ENCODE results near the gene LHFPL2.

DNA sequence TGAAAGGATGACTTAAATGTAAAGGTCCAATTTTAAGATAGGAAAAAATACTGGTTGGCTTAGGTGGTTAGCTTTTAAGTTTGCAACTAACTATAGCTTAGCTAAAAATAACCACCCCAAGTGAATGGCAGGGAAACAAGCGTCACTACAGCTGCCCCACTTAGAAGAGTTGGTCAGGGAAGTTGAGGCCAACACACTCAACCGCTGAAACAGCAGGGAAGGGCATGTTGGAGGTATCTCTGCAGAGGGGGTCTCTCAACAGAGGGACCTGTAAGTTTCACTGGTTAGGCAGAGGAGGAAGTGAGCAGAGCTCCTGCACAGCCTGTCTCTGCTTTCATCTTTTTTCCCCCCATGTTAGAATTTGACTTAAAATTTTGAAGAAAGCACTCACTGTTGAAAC, 75.3 kb downstream of the LHFPL2 start:
- TF ChIP-seq, protein P1, sequence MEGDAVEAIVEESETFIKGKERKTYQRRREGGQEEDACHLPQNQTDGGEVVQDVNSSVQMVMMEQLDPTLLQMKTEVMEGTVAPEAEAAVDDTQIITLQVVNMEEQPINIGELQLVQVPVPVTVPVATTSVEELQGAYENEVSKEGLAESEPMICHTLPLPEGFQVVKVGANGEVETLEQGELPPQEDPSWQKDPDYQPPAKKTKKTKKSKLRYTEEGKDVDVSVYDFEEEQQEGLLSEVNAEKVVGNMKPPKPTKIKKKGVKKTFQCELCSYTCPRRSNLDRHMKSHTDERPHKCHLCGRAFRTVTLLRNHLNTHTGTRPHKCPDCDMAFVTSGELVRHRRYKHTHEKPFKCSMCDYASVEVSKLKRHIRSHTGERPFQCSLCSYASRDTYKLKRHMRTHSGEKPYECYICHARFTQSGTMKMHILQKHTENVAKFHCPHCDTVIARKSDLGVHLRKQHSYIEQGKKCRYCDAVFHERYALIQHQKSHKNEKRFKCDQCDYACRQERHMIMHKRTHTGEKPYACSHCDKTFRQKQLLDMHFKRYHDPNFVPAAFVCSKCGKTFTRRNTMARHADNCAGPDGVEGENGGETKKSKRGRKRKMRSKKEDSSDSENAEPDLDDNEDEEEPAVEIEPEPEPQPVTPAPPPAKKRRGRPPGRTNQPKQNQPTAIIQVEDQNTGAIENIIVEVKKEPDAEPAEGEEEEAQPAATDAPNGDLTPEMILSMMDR (IDR thresholded peaks at IDR 0.05; ENCODE audit: insufficient read depth, low read length, poor library complexity, severe bottlenecking), result no peak
- no peak for TF ChIP-seq EZH2phosphoT487 (conservative IDR thresholded peaks at IDR 0.05; ENCODE audit: low read length)
